HG03095 (cell line): Measurements from ENCODE around the gene EGFLAM.

Experiments used
- ATAC-seq: cut with Tn5 transposase; IDR thresholded peaks from one replicate; pipeline ENCODE4 v1.9.1; 2021; ENCODE audit warnings: moderate library complexity; ENCODE audit not compliant: unreplicated experiment

Gene EGFLAM

GRCh38 chr5:38371596-38371995 is 113.2 kb downstream of the EGFLAM start:
- no peak for ATAC-seq

DNA sequence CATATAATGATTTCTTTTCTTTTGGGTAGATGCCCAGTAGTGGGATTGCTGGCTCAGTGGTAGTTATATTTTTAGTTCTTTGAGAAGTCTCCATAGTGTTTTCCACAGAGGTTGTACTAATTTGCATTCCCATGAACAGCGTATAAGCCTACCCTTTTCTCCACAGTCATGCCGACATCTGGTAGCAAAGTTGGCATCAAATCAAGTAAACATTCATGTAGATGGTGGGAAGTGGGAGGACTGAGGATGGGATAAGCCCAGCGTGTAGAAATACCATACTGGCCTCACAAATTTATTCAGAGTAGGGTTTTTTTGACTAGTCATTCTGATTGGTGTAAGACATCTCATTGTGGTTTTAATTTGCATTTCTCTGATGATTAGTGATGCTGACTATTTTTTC is 115.4 kb downstream of the EGFLAM start:
- no peak for ATAC-seq

GRCh38 chr5:38375423-38375822 is 117.1 kb downstream of the EGFLAM start:
- ATAC-seq, result no peak

- no peak for ATAC-seq
These were observed 118.0 kb downstream of the EGFLAM start for GRCh38 chr5:38376404-38376803.

DNA sequence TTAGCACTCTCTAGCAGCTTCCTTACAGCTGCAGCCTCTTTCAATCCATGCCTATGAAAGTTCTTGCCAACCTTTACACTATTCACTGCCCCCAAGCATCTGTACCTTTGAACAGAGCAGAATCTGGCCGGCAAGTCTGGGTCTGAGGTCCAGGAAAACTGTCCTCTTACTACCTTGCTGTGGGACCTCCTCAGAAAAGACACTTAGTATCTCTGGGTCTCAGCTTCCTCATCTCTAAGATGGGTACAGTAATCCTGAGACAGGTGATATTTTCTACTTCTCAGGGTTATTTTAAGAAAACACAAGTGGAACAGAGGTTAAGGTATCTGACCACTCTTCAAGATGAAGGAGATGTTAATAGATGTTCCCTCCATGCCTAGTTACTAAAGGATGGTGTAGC is 120.2 kb downstream of the EGFLAM start:
- ATAC-seq, result no peak

- no peak for ATAC-seq
These were observed 121.1 kb downstream of the EGFLAM start for GRCh38 chr5:38379350-38379937.

GRCh38 chr5:38380537-38380936 is 122.2 kb downstream of the EGFLAM start:
- ATAC-seq, result no peak

GRCh38 chr5:38381361-38381760 is 123.0 kb downstream of the EGFLAM start:
- no peak for ATAC-seq

GRCh38 chr5:38382898-38383297 is 124.5 kb downstream of the EGFLAM start:
- peak; percentile 96 for ATAC-seq

- no peak for ATAC-seq
These were observed 125.3 kb downstream of the EGFLAM start for GRCh38 chr5:38383701-38384100.

DNA sequence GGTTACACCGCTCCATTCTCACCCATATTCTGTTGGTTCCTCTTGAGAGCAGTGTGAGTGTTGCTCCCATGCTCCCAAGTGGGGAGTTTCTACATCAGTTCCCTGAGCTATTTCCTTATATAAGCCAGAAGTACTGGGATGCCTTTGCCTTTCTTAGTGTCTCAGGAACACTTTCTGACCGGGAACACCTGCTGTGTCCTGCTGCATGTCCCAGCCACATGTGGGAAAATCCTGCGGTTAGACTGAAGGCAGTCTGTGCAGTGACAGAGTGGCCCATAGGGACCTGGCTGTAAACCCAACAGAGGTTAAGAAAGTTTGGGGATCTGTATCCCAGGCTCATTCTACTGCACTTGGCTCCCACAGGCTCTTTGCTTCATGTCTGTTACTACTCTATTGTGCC is 126.0 kb downstream of the EGFLAM start:
- ATAC-seq, result no peak

DNA sequence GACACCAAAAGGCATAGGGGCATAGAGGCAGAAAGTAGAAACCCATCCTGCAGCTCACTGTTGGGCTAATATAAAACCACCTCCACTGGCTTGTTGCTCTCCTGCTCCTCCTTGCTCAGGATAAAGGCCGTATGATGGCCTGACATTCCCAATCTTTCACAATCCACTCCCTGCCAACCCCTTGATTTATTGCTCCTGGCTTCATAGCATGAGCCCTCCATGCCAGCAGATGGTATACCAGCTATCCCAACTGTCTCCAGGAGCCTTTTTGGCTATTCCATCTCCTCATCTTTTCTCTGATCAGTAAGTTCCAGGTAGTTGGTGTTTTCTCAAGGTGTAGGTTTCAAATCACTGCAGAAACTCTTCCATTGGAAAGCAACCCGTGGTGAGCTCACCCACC is 128.8 kb downstream of the EGFLAM start:
- no peak for ATAC-seq

GRCh38 chr5:38393636-38394035 is 135.3 kb downstream of the EGFLAM start:
- ATAC-seq, result no peak

GRCh38 chr5:38396766-38397165 is 138.4 kb downstream of the EGFLAM start:
- ATAC-seq, result no peak

GRCh38 chr5:38400365-38400764 is 142.0 kb downstream of the EGFLAM start:
- ATAC-seq, result no peak

GRCh38 chr5:38401145-38401544 is 142.8 kb downstream of the EGFLAM start:
- ATAC-seq, result no peak

- ATAC-seq, result no peak
These were observed 145.0 kb downstream of the EGFLAM start for GRCh38 chr5:38403406-38403805.

DNA sequence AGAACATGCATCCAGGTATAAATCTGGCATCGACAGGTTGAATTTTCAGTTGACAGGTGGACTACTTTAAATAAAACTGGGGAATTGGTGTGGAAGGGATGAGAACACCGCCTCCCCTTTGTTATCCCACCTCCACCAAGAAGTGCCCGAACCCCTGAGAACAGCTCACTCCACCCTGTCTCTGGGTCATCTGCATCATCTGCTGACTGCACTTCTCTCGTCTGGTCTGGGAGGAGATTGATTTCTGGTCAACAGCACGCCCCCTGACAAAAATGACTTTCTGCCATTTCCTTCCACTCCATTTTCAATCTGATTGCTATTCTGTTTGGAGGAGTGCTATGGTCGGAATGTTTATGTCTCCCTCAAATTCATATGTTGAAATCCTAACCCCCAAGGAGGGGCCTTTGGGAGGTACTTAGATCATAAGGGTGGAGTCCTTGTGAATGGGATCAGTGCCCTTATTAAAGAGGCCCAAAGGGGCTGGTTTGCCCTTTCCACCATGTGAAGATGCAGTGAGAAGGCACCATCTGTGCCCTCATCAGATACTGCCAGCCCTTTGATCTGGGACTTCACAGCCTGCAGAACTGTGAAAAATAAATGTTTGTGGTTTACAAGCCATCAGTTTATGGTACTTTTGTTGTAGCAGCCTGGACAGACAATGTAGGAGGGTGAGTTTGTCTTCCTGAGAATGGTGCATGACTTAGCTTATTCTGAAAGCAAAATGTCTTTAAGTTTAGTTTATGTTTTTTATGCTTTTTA is 145.7 kb downstream of the EGFLAM start:
- no peak for ATAC-seq

GRCh38 chr5:38404667-38405276 is 146.4 kb downstream of the EGFLAM start:
- no peak for ATAC-seq

DNA sequence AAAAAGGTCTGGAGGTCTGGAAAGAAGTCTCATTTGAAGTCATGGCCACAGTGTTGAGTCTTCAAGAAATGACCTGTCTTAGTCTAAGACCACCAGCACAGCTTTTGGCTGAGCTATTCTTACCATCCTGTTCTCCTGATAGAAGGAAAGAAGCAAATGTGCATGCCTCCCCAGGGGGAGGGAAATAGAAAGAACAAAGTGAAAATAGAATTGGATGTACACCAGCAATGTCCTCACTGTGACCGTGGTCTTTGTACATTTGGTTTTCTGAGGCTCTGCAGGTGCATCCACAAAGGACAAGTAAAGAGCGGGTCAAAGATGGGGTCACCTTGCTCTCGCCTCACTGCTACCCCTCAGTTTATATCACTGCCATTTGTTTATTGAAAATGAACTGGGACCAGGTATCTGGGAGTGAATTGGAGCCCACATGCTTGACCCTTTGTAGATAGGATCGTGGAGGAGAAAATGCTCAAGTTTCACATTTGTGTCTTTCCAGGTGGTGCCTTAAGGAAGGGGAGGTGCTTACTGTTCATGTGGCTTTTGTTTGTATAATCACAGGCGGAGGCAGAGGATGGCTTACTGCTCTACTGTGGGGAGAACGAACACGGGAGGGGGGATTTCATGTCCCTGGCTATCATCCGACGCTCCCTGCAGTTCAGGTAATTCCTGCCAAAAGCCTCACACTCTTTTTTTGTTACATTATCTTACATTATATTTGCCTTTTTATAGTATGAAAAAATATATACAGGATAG is 150.3 kb downstream of the EGFLAM start:
- ATAC-seq, result no peak

DNA sequence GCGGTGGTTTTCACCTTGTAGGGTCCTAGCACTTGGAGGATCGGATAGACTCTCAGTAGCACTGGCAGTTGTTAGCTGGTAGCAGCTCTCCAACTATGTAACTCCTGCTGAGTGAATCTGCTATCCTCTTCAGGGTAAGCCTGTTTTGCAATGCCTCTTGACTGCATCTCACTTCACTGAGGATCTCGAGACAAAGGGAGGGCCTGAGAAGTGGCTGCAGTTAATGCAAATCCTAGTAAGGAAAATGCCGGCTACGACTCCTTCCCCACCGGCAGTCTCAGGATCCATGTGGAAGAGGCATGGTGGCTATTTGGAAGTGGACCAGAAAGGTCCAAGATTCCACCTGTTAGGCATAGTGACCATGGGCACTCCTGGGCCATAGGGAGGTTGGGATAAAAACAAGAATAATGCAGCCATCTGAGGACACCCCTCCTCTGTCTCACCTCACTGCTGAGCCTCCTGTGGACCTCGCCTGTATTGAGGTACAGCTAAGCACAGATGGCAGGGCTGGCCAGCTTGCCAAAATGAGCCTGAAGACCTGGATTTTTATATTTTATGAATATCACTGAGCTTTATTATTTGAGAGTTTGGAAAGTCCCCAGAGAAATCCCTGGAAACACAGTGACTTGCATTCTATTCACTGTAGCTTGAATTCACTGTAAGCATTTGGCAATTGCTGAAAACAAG is 152.1 kb downstream of the EGFLAM start:
- no peak for ATAC-seq
